Mammary epithelial cell (primary cell): ENCODE data around the gene ARL5C.
A peak's percentile ranks its signal among the peaks of the same experiment; 100 is the strongest.

ENCODE experiments used
- EZH2 ChIP-seq: IDR thresholded peaks from 2 replicates; pipeline ENCODE4 v1.6.1; 2012; ENCODE audit warnings: low read length, inconsistent platforms, borderline replicate concordance
- TF ChIP-seq, protein P1 (sequence below), 2 donors: IDR thresholded peaks in 1 of 2; conservative IDR thresholded peaks in 1 of 2; 2 replicates each; pipeline ENCODE4 v1.5.1; 2011 to 2012; ENCODE audit warnings: inconsistent platforms in 2 of 2, low read length in 2 of 2, mild to moderate bottlenecking in 2 of 2, control low read depth in 1 of 2, low read depth in 1 of 2; ENCODE audit not compliant: insufficient read depth in 1 of 2; ENCODE audit errors: extremely low read depth in 1 of 2

DNA sequence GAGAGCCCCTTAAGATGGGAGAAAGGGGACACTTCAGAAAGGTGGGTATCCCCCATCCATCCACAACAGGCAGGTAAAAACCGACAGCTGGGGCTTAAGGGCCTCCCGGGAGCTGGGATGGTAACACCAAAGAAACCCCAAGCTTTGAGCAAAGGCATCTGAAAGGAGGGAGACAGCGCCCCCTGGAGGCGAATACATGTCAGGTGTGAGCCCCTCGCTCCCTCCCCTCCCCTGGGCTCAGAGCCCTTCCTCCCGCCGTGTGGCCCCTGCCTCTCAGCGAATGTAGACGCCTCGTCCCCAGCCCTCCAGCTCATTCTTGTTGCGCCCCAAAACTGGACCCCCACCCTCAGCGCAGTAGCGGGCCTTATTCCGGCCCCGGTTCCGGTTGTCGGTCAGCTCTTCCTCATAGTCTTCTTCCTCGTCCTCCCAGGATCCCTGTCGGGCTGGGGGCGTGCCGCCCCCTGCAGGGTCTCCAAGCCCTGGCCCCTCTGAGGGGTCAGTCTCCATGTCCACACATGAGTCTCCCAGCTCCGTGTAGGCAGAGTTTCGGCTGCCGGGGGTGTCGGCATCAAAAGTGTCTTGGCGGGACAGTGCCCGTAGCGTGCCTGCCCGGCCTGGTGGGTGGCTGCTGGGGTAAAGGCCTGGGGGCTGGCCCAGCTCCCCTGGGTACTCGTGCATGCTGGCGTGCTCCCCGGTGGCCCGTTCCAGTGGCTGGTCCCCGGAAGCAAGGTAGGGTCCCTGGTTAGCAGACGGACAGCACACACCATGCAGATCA is 9.1 kb upstream of the ARL5C start:
- TF ChIP-seq, protein P1, sequence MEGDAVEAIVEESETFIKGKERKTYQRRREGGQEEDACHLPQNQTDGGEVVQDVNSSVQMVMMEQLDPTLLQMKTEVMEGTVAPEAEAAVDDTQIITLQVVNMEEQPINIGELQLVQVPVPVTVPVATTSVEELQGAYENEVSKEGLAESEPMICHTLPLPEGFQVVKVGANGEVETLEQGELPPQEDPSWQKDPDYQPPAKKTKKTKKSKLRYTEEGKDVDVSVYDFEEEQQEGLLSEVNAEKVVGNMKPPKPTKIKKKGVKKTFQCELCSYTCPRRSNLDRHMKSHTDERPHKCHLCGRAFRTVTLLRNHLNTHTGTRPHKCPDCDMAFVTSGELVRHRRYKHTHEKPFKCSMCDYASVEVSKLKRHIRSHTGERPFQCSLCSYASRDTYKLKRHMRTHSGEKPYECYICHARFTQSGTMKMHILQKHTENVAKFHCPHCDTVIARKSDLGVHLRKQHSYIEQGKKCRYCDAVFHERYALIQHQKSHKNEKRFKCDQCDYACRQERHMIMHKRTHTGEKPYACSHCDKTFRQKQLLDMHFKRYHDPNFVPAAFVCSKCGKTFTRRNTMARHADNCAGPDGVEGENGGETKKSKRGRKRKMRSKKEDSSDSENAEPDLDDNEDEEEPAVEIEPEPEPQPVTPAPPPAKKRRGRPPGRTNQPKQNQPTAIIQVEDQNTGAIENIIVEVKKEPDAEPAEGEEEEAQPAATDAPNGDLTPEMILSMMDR (conservative IDR thresholded peaks at IDR 0.05 in 1 of 2, IDR thresholded peaks at IDR 0.05 in 1 of 2; ENCODE audit: extremely low read depth in 1 of 2, insufficient read depth in 1 of 2, low read depth in 1 of 2, low read length in 2 of 2) = peak; percentile 67 to 76
- no peak for TF ChIP-seq EZH2
